ENCODE data around the gene OR6V1.

OR6V1 gene

GRCh38 chr7:143038635-143039034 lies 13.5 kb upstream of the OR6V1 start:
- Histone ChIP-seq H3K4me1 (no peaks in the 10 kb centered on the region), H3K27me3 (no peaks in the 10 kb centered on the region), H3K36me3 (no peaks in the 10 kb centered on the region), H3K9me3 (no peaks in the 10 kb centered on the region), H3K4me3 (ENCODE audit: low read depth, low read length) (no peak overlapping the region)
- DNase-seq: no peak
- no peak for TF ChIP-seq CTCF (IDR thresholded peaks at IDR 0.05; ENCODE audit: low read depth, low read length)

DNA sequence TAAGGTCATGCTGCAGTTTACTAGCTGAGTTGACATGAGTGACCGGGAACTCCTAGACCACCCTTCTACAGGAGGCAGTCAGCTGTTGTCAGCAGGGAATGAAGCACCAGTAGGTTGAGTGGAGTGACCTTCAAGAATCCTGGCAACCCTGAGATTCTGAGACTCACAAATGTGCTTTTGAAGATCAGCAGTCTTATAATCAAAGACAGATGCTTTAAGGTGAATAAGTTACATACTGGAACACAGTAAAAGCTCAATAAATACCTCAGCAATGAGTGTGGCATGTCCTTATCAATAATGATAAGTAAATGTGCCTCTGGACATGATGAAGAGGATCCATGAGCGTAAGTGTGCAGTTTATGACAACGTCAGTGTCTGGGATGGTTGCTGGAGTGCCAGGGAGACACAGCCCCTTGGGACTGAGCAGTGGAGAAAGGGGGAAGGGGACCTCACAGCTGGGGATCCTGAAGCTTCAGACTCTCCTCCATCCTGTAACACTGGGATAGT lies 11.9 kb upstream of the OR6V1 start:
- no peaks in the 10 kb centered on the region for H3K27me3 ChIP-seq
- H3K4me3 ChIP-seq (ENCODE audit: low read depth, low read length): no peak overlapping the region
- no peak for TF ChIP-seq CTCF (IDR thresholded peaks at IDR 0.05; ENCODE audit: low read depth, low read length)
- no peak for DNase-seq
- H3K36me3 ChIP-seq: no peaks in the 10 kb centered on the region
- no peaks in the 10 kb centered on the region for H3K4me1 ChIP-seq
- H3K9me3 ChIP-seq: no peaks in the 10 kb centered on the region

DNA sequence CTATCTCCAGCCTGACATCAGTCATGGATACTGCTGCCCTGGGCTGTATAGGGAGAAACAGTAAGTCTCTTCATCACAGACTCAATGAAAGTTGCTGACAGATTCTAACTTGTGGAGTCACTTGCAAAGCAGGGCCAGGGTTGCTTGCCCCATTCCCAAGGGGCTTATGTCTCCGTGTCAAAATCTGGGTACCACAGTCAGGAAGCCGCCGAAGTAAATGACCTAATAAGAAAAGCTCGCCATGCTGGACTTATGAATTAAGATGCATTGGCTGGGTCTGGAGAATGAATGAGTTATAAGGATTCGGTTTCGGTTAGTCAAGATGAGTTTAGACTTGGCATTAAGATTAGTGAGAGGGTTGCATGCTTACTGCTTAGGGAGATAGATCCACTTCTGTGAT lies 10.8 kb upstream of the OR6V1 start:
- Histone ChIP-seq H3K9me3 (no peaks in the 10 kb centered on the region), H3K4me1 (no peaks in the 10 kb centered on the region), H3K36me3 (no peaks in the 10 kb centered on the region), H3K27me3 (no peaks in the 10 kb centered on the region), H3K4me3 (ENCODE audit: low read depth, low read length) (no peak overlapping the region)
- no peak for TF ChIP-seq CTCF (IDR thresholded peaks at IDR 0.05; ENCODE audit: low read depth, low read length)
- DNase-seq: no peak

- Histone ChIP-seq H3K9me3 (no peaks in the 10 kb centered on the region), H3K27me3 (no peaks in the 10 kb centered on the region), H3K4me3 (ENCODE audit: low read depth, low read length) (no peak overlapping the region), H3K4me1 (no peaks in the 10 kb centered on the region), H3K36me3 (no peaks in the 10 kb centered on the region)
- no peak for TF ChIP-seq CTCF (IDR thresholded peaks at IDR 0.05; ENCODE audit: low read depth, low read length)
- DNase-seq: no peak
Observed at GRCh38 chr7:143042159-143042789, 9.9 kb upstream of the OR6V1 start.

DNA sequence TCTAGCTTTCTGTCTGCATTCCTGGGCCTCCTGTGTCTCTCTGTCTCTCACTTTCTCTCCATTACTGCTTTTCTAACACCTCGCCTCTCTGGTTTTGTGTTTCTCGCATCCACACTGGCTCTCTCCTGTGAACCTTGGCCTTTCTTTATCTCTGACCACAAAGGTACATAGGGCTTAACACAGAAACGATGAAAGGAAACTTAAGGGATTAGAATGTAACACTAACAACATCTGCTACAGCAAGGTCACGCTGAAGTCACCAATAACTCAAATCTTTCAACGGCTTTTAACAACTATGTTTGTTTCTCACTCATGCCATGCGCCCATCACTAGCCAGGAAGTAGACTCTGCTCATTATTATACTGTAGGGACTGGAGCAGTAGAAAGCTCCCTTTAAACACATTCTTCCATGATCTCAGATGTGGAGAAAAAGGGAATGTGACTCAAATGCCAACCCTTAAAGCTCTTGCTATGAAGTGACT lies 9.3 kb upstream of the OR6V1 start:
- H3K27me3 ChIP-seq: no peaks in the 10 kb centered on the region

More for the DNA sequence above, 9.3 kb upstream of the OR6V1 start:
- no peaks in the 10 kb centered on the region for H3K4me1 ChIP-seq
- TF ChIP-seq CTCF (IDR thresholded peaks at IDR 0.05; ENCODE audit: low read depth, low read length): no peak
- no peak overlapping the region for H3K4me3 ChIP-seq (ENCODE audit: low read depth, low read length)
- no peak for DNase-seq
- H3K9me3 ChIP-seq: no peaks in the 10 kb centered on the region
- no peaks in the 10 kb centered on the region for H3K36me3 ChIP-seq
